GM06990 (cell line): ENCODE measurements around the gene TRAF3IP1.

Experiments used
- DNase-seq: peaks from one replicate; pipeline ENCODE4 v3.0.0-alpha.2; 2011; ENCODE audit not compliant: insufficient read length; ENCODE audit errors: extremely low read depth
- H3K27me3 ChIP-seq: replicated peaks from 2 replicates; pipeline ENCODE4 v1.6.0; 2011; ENCODE audit warnings: low read length; ENCODE audit not compliant: control insufficient read depth, insufficient read depth
- H3K36me3 ChIP-seq: 2 replicates; pipeline ENCODE4 v1.5.1; 2011; ENCODE audit warnings: low read length; ENCODE audit not compliant: control insufficient read depth, insufficient read depth
- H3K4me3 ChIP-seq: replicated peaks from 2 replicates; pipeline ENCODE4 v1.5.1; 2011; ENCODE audit warnings: low read depth, mild to moderate bottlenecking, control low read depth, low read length
- CTCF ChIP-seq: IDR thresholded peaks from 2 replicates; pipeline ENCODE4 v1.5.1; 2011; ENCODE audit warnings: low read length, control low read depth, mild to moderate bottlenecking, inconsistent platforms; ENCODE audit not compliant: insufficient read depth, poor library complexity, severe bottlenecking

TRAF3IP1 gene

GRCh38 chr2:238290715-238291549, 29.4 kb upstream of the TRAF3IP1 start:
- DNase-seq, result no peak
- H3K27me3 ChIP-seq, result no peaks in the 10 kb centered on the region

GRCh38 chr2:238291550-238292281, 28.6 kb upstream of the TRAF3IP1 start:
- no peak for DNase-seq
- H3K27me3 ChIP-seq, result no peaks in the 10 kb centered on the region; the same call in 1 of the 2 replicates
- no peaks in the 10 kb centered on the region for H3K36me3 ChIP-seq
- H3K4me3 ChIP-seq, result no peak overlapping the region
- no peak for TF ChIP-seq CTCF

More at GRCh38 chr2:238290715-238291549, 29.4 kb upstream of the TRAF3IP1 start:
- no peaks in the 10 kb centered on the region for H3K36me3 ChIP-seq
- no peak for TF ChIP-seq CTCF
- no peak overlapping the region for H3K4me3 ChIP-seq

- Histone ChIP-seq H3K27me3 (peaks cover 2% of the 10 kb centered on the region), H3K4me3 (no peak overlapping the region), H3K36me3 (no peaks in the 10 kb centered on the region)
- DNase-seq, result no peak
- no peak for TF ChIP-seq CTCF
These were observed 26.3 kb upstream of the TRAF3IP1 start for GRCh38 chr2:238294046-238294392.

GRCh38 chr2:238294393-238295143, 25.8 kb upstream of the TRAF3IP1 start:
- Histone ChIP-seq H3K4me3 (no peak overlapping the region), H3K27me3 (peaks cover 2% of the 10 kb centered on the region), H3K36me3 (no peaks in the 10 kb centered on the region)
- no peak for DNase-seq
- TF ChIP-seq CTCF, result no peak

- no peak for DNase-seq
- H3K27me3 ChIP-seq, result peaks cover 2% of the 10 kb centered on the region
- H3K4me3 ChIP-seq, result no peak overlapping the region
- H3K36me3 ChIP-seq, result no peaks in the 10 kb centered on the region
- no peak for TF ChIP-seq CTCF
These were observed 24.9 kb upstream of the TRAF3IP1 start for GRCh38 chr2:238295144-238296112.
